Colonic mucosa (tissue), 4 donors: ENCODE measurements around the gene RMND5B. TPM values are rescaled to one million over a fixed set of nuclear protein-coding genes. Genes with fewer than 3 reads are reported as not detected.

Experiments used
- DNase-seq: peaks from one replicate; pipeline ENCODE4 v3.0.0-alpha.2; 2020
- H3K27ac ChIP-seq: fragments of 200-600 bp; one replicate; pipeline ENCODE4 v1.8.0; 2021
- H3K27me3 ChIP-seq: fragments of 200-600 bp; one replicate; pipeline ENCODE4 v1.8.0; 2021
- H3K36me3 ChIP-seq: fragments of 200-600 bp; one replicate; pipeline ENCODE4 v1.8.0; 2021
- H3K4me1 ChIP-seq: fragments of 200-600 bp; one replicate; pipeline ENCODE4 v1.8.0; 2021; ENCODE audit warnings: mild to moderate bottlenecking
- H3K4me3 ChIP-seq: fragments of 200-600 bp; one replicate; pipeline ENCODE4 v1.8.0; 2021
- H3K9ac ChIP-seq, 2 donors: one replicate each; pipeline ENCODE4 v1.7.0; 2013; ENCODE audit warnings: control low read depth in 2 of 2, low read depth in 2 of 2, low read length in 2 of 2
- H3K9me3 ChIP-seq: fragments of 200-600 bp; one replicate; pipeline ENCODE4 v1.8.0; 2021
- CTCF ChIP-seq: fragments of 200-600 bp; IDR thresholded peaks from one replicate; pipeline ENCODE4 v1.8.0; 2022; ENCODE audit warnings: antibody characterized with exemption, mild to moderate bottlenecking
- intact Hi-C: fragments of 100-400 bp; cut with DNase I; formaldehyde crosslinking; loops from one replicate; pipeline ENCODE4 v1.14.1; 2022
- total RNA-seq, 2 donors: library from RNA; stranded (reverse); fragmentation: NEBNext Ultra II Directional in 1 of 2; extraction: Animal tissue kit (Norgen Biotek cat#: 25700) in 1 of 2; gene quantifications; one replicate each; pipeline ENCODE4 v1.2.1, GENCODE V29; 2021
- donor health status: healthy.
- donor health status: DM: no; HTN: no; CAD: no.
- donor health status: DM: no; HTN: no; CAD: no.

Gene RMND5B
- total RNA-seq, 2 donors from 2014 or later: 31.9 to 50.1 TPM

- Histone ChIP-seq H3K9ac (no peak overlapping the region), H3K36me3 (no peaks in the 10 kb centered on the region), H3K9me3 (no peaks in the 10 kb centered on the region), H3K4me1 (peaks cover 11% of the 10 kb centered on the region), H3K4me3 (no peak overlapping the region), H3K27ac (no peak overlapping the region), H3K27me3 (peaks cover 14% of the 10 kb centered on the region)
- no peak for DNase-seq
- intact Hi-C loops: no loop called here
- no peak for TF ChIP-seq CTCF
Observed at GRCh38 chr5:178110511-178110910, 20.3 kb upstream of the RMND5B start.

- Histone ChIP-seq H3K4me3 (no peak overlapping the region), H3K27ac (no peak overlapping the region), H3K36me3 (no peaks in the 10 kb centered on the region), H3K9me3 (no peaks in the 10 kb centered on the region), H3K27me3 (peaks cover 18% of the 10 kb centered on the region), H3K9ac (no peak overlapping the region), H3K4me1 (peaks cover 11% of the 10 kb centered on the region)
- TF ChIP-seq CTCF: no peak
- intact Hi-C loops: no loop called here
- no peak for DNase-seq
Observed at GRCh38 chr5:178111925-178112324, 18.9 kb upstream of the RMND5B start.

GRCh38 chr5:178112545-178112944, 18.3 kb upstream of the RMND5B start:
- H3K27ac ChIP-seq: no peak overlapping the region
- H3K36me3 ChIP-seq: no peaks in the 10 kb centered on the region
- H3K9ac ChIP-seq: no peak overlapping the region
- H3K4me3 ChIP-seq: no peak overlapping the region
- peaks cover 11% of the 10 kb centered on the region for H3K4me1 ChIP-seq
- no peaks in the 10 kb centered on the region for H3K9me3 ChIP-seq
- intact Hi-C loops: no loop called here
- no peak for TF ChIP-seq CTCF
- no peak for DNase-seq
- peaks cover 18% of the 10 kb centered on the region for H3K27me3 ChIP-seq

GRCh38 chr5:178113141-178113787, 17.6 kb upstream of the RMND5B start, which contains the start of gene N4BP3:
Gene N4BP3 (plus strand): TSS chr5:178113532. CDS start chr5:178119584, 6,052 bp downstream.
- peak; percentile 73 for DNase-seq
- no peak for TF ChIP-seq CTCF
- Histone ChIP-seq H3K27me3 (peaks cover 18% of the 10 kb centered on the region), H3K9ac (peak within 1 kb of the TSS; percentile 5 to 70), H3K9me3 (no peaks in the 10 kb centered on the region), H3K4me1 (peaks cover 11% of the 10 kb centered on the region), H3K36me3 (no peaks in the 10 kb centered on the region), H3K4me3 (peak within 1 kb of the TSS; percentile 51), H3K27ac (no peak within 1 kb of the TSS)
- intact Hi-C loops: no loop called here

- no peak for DNase-seq
- Histone ChIP-seq H3K27ac (no peak overlapping the region), H3K27me3 (peaks cover 18% of the 10 kb centered on the region), H3K4me1 (peaks cover 11% of the 10 kb centered on the region), H3K9ac (peak overlapping the region in 1 of 2 donors; percentile 5), H3K9me3 (no peaks in the 10 kb centered on the region), H3K36me3 (no peaks in the 10 kb centered on the region), H3K4me3 (peak overlapping the region; percentile 51)
- intact Hi-C loops: no loop called here
- TF ChIP-seq CTCF: no peak
Observed at GRCh38 chr5:178113841-178114324, 16.9 kb upstream of the RMND5B start.
